ENCODE measurements around the gene CPSF7.

CPSF7 gene

GRCh38 chr11:61353131-61354067, 76.4 kb downstream of the CPSF7 start:
- no peak for DNase-seq
